Body of pancreas (tissue), 4 donors: Measurements from ENCODE around the gene HOXB2. TPM values are rescaled to one million over a fixed set of nuclear protein-coding genes. Genes with fewer than 3 reads are reported as not detected.

Source experiments
- ATAC-seq: fragments of 150-250 bp; one replicate; pipeline ENCODE4 v1.9.1; 2016
- DNase-seq, 4 donors: peaks; one replicate each; pipeline ENCODE4 v3.0.0-alpha.2; 2019
- H3K27ac ChIP-seq, 4 donors: fragments of 200-600 bp; sonication (generic); 1 replicate in 3 of 4; 2 replicates in 1 of 4; pipeline versions ENCODE4 v1.5.1 to v1.6.1; 2016 to 2019; ENCODE audit warnings: mild to moderate bottlenecking in 1 of 4, mixed read lengths in 1 of 4, moderate library complexity in 1 of 4
- H3K27me3 ChIP-seq, 2 donors: fragments of 200-600 bp; sonication (generic); one replicate each; pipeline ENCODE4 v1.6.0; 2016; ENCODE audit warnings: mild to moderate bottlenecking in 1 of 2
- H3K36me3 ChIP-seq, 2 donors: fragments of 200-600 bp; sonication (generic); replicated peaks in 1 of 2; 2 replicates each; pipeline ENCODE4 v1.5.1; 2016; ENCODE audit warnings: low read depth in 2 of 2; ENCODE audit not compliant: insufficient read depth in 1 of 2
- H3K4me1 ChIP-seq: fragments of 200-600 bp; sonication (generic); one replicate; pipeline ENCODE4 v1.6.0; 2016
- H3K4me3 ChIP-seq, 2 donors: fragments of 200-600 bp; sonication (generic); 1 replicate in 1 of 2; 2 replicates in 1 of 2; pipeline ENCODE4 v1.5.1; 2016 to 2019
- H3K9me3 ChIP-seq, 3 donors: fragments of 200-600 bp; sonication (generic); 1 replicate in 2 of 3; 2 replicates in 1 of 3; pipeline ENCODE4 v1.5.1; 2016
- CTCF ChIP-seq, 7 experiments: fragments of 450-650 bp in 4 of 7; fragments of 200-600 bp in 3 of 7; sonication (generic) in 3 of 7; IDR thresholded peaks; one replicate each; pipeline ENCODE4 v1.5.1; 2016 to 2019; ENCODE audit warnings: antibody characterized with exemption in 7 of 7
- POLR2A ChIP-seq, 3 donors: fragments of 450-650 bp; IDR thresholded peaks; one replicate each; pipeline ENCODE4 v1.6.1; 2016; ENCODE audit warnings: antibody characterized with exemption in 3 of 3, mild to moderate bottlenecking in 2 of 3
- WGBS, 2 donors: methylation state at CpG; one replicate each; pipeline ENCODE4 v1.1.5; 2017; 5-methylcytosine and 5-hydroxymethylcytosine counted together
- intact Hi-C: fragments of 100-400 bp; cut with DNase I; formaldehyde crosslinking; loops from one replicate; pipeline ENCODE4 v1.15.1; 2023
- total RNA-seq, 2 donors: library from RNA; depleted of rRNA; stranded (reverse); fragments of >200 nt; gene quantifications; one replicate each; pipeline ENCODE4 v1.1.0, GENCODE V29; 2016

HOXB2 gene
- total RNA-seq, 2 donors from 2014 or later, result 13.7 to 32.3 TPM

- Histone ChIP-seq H3K27me3 (peaks cover 0 to 34% of the 10 kb centered on the region in 2 donors), H3K4me1 (peaks cover 29% of the 10 kb centered on the region), H3K36me3 (no peaks in the 10 kb centered on the region), H3K9me3 (no peaks in the 10 kb centered on the region), H3K4me3 (peak overlapping the region in 1 of 2 donors; percentile 8), H3K27ac (peak overlapping the region in 2 of 4 donors; percentile 41 to 55)
- WGBS, 2 donors, result 22 to 36% methylated on average over 31 to 44 of the region's 44 CpGs
- intact Hi-C loops, result no loop called here
- ATAC-seq (peak; percentile 20), DNase-seq (no peak)
- TF ChIP-seq POLR2A (IDR thresholded peaks at IDR 0.05), result no peak
- no peak for TF ChIP-seq CTCF (IDR thresholded peaks at IDR 0.05)
Measured at GRCh38 chr17:48554412-48555257, 9.7 kb upstream of the HOXB2 start.

GRCh38 chr17:48553826-48554225 is 8.9 kb upstream of the HOXB2 start:
- Histone ChIP-seq H3K4me3 (no peak overlapping the region), H3K36me3 (no peaks in the 10 kb centered on the region), H3K4me1 (peaks cover 29% of the 10 kb centered on the region), H3K27me3 (peaks cover 0 to 34% of the 10 kb centered on the region in 2 donors), H3K9me3 (no peaks in the 10 kb centered on the region), H3K27ac (no peak overlapping the region)
- no peak for DNase-seq
- WGBS, 2 donors, result 61 to 80% methylated on average over 1 of the region's 1 CpG
- no peak for ATAC-seq
- intact Hi-C loops, result no loop called here
- TF ChIP-seq CTCF (IDR thresholded peaks at IDR 0.05) (no peak), POLR2A (IDR thresholded peaks at IDR 0.05) (no peak)

- TF ChIP-seq CTCF (IDR thresholded peaks at IDR 0.05) (no peak), POLR2A (IDR thresholded peaks at IDR 0.05) (no peak)
Measured at GRCh38 chr17:48553190-48553547, 8.3 kb upstream of the HOXB2 start.

GRCh38 chr17:48552466-48553189 is 7.7 kb upstream of the HOXB2 start:
- H3K9me3 ChIP-seq, result no peaks in the 10 kb centered on the region
- no peak overlapping the region for H3K4me3 ChIP-seq
- peak; percentile 16 for ATAC-seq
- intact Hi-C loops, result no loop called here
- peaks cover 29% of the 10 kb centered on the region for H3K4me1 ChIP-seq
- peak overlapping the region in 1 of 4 donors; percentile 40 for H3K27ac ChIP-seq
- peak in 2 of 3 donors; percentile 24 to 35 for TF ChIP-seq POLR2A (IDR thresholded peaks at IDR 0.05)
- TF ChIP-seq CTCF (IDR thresholded peaks at IDR 0.05), result no peak
- no peak for DNase-seq
- peaks cover 0 to 28% of the 10 kb centered on the region in 2 donors for H3K27me3 ChIP-seq
- 22 to 35% methylated on average over 11 of the region's 11 CpGs for WGBS, 2 donors
- no peaks in the 10 kb centered on the region for H3K36me3 ChIP-seq

More at GRCh38 chr17:48553190-48553547, 8.3 kb upstream of the HOXB2 start:
- H3K36me3 ChIP-seq, result no peaks in the 10 kb centered on the region
- ATAC-seq (no peak), DNase-seq (no peak)
- H3K4me3 ChIP-seq, result no peak overlapping the region
- peaks cover 0 to 33% of the 10 kb centered on the region in 2 donors for H3K27me3 ChIP-seq
- intact Hi-C loops, result no loop called here
- H3K9me3 ChIP-seq, result no peaks in the 10 kb centered on the region
- H3K4me1 ChIP-seq, result peaks cover 29% of the 10 kb centered on the region
- 55 to 60% methylated on average over 5 of the region's 5 CpGs for WGBS, 2 donors
- peak overlapping the region in 1 of 4 donors; percentile 32 for H3K27ac ChIP-seq
